DMS79 treated with DMSO at 0.1 percent for 48 hours (cell line): Measurements from ENCODE around the gene NDUFA13.
"Not testable (repeated sequence)": the region's sequence is repeated elsewhere in the genome, so short reads cannot be mapped to it uniquely, and the experiment has no call there.

Source experiments
- DNase-seq: peaks from one replicate; lab custom pipeline; 2025; lab: John Stamatoyannopoulos, UW

Gene NDUFA13

DNA sequence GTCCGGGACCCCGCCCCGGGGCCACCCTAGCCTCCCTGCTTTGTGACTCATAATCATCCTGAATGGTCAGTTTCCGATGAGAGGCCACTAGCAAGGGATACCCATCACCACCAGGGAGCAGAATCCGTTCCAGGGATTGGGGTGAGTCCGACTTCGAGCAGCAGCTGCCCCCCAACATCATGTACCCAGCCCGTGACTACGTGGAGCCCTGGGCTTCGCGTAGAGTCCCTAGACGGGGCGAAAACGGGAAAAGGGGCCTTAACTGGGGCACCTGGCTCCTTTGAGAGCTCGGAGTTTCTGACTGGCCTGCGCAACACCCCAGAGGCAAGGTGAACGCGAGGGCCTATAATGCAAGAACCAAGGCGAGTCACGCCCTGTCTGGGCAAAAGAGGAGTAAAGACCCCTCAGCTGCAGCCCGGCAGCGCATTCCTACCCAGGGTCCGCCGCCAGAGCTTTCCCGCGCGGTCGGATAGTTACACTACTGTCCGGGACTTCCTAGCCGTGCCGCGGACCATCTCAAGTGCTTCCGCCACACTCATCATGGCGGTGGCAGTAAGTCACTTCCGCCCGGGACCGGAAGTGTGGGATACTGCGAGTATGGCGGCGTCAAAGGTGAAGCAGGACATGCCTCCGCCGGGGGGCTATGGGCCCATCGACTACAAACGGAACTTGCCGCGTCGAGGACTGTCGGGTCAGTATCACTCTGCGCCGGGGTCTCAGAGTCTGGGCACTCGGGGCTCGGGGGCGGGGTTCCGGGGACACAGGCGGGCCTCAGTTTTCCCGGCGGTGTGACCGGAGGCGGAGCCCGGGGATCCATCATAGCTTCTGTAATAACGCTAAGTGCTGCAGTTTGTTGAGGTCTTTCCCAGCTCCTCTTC is at the start of gene NDUFA13:
TSS of gene NDUFA13 (plus strand) at position 584 of the 878 bp plus-strand sequence. CDS start at position 598, 14 bp downstream.
- peak; percentile 90 for DNase-seq

DNA sequence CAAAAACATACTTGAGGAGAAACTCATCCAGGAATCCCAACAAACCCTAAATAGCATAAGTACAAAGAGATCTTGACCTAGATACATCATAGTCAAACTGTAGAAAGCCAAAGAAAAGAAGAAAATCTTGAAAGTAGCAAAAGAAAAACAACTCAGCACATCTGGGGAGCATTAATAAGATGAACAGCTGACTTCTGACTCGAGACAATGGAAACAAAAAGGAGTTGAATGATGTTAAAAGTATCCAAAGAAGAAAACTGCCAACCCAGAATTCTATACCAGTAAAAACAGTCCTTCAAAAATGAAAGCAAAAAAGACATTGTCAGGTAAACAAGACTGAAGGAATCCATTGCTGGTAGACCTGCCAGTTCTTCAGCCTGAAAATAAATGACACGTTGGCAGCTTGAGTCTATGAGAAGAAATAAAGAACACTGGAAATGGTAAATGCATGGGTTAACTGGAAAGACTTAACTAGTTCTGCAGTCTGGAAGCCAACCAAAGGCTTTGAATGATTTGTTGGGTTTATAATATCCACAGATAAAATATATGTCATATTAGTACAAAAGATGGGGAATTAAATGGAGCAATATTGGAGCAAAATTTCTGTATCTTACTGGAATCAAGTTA is 47.5 kb upstream of the NDUFA13 start:
- DNase-seq, result no peak

DNA sequence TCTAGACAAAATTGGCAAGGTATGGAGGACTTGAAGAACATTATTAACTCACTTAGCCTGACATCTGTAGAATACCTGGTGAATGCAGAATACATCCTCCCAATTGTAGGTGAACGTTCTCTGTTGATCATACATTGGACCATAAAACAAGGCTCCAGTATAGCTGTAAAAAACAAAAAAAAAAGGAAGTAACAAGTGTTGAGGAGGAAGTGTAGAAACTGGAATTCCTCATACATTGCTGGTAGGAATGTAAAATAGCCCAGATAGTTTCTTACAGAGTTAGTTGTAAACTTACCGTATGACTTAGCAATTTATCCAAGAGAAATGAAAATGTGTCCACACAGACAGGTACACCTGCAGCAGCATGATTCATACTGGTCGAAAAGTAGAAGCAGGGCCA is 45.4 kb upstream of the NDUFA13 start:
- no peak for DNase-seq

DNA sequence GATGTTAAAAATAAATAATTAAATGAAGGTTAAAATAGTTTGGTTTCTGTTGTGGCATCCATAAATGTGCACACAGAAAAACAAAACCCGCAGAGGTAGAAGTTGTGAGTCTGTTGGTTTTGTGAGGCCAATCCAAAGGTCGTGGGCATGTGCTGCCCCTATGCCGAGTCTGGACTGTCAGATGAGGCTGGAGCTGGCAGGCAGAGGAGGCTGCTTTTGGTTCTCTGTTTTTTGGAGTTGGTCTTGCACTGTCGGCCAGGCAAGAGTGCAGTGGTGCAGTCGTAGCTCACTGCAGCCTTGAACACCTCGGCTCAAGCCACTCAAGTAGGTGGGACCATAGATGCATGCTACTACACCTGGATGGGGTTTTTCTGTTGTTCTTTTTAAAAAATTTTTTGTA is 44.3 kb upstream of the NDUFA13 start:
- DNase-seq, result no peak

DNA sequence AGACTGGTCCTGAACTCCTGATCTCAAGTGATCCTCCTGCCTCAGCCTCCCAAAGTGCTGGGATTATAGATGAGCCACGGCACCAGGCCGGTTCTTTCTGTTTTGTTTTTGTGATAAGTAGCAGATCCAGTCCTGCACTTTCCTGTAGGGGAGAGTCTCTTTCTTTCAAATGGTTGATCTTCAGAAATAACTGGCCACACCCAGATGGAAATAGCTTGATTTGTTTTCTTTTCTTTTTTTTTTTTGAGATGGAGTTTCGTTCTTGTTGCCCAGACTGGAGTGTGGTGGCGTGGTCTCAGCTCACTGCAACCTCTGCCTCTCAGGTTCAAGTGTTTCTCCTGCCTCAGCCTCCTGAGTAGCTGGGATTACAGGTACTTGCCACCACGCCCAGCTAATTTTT is 43.9 kb upstream of the NDUFA13 start:
- DNase-seq, result not testable (repeated sequence)

DNA sequence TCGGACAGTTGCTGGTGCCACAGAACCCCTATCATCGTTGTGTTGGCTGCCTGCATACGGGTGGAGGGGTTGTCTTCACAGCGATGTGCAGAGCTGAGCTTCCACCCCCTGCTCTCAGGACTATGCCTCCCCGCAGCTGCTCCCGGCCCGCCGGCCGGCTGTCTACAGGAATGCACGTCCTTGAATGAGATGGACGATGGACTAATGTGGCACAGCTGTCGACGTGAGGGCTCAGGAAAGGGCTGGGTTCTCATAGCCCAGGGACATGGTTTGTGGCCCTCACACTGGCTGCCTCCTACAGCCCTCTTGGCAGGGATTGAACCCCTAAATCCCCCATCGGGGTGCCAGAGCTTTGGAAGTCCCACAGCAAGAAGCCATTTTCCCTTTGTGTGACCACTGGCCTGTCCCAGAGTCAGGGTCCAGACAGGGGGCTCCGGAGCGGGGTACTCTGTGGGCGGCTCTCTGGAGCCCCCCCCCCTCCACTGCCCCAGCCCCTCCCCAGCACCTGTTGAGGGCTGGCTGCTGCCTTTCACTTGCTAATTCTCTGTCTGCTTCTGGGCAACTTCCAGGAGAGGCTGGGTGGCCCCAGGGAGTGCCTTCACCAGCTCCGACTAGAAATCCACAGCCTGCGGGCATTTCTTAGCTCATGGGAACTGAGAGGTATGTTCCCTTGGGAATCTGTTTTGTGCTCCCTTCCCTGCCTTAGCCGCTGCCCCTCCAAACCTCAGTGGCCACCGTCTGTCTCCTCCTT is 40.8 kb upstream of the NDUFA13 start:
- DNase-seq, result no peak

DNA sequence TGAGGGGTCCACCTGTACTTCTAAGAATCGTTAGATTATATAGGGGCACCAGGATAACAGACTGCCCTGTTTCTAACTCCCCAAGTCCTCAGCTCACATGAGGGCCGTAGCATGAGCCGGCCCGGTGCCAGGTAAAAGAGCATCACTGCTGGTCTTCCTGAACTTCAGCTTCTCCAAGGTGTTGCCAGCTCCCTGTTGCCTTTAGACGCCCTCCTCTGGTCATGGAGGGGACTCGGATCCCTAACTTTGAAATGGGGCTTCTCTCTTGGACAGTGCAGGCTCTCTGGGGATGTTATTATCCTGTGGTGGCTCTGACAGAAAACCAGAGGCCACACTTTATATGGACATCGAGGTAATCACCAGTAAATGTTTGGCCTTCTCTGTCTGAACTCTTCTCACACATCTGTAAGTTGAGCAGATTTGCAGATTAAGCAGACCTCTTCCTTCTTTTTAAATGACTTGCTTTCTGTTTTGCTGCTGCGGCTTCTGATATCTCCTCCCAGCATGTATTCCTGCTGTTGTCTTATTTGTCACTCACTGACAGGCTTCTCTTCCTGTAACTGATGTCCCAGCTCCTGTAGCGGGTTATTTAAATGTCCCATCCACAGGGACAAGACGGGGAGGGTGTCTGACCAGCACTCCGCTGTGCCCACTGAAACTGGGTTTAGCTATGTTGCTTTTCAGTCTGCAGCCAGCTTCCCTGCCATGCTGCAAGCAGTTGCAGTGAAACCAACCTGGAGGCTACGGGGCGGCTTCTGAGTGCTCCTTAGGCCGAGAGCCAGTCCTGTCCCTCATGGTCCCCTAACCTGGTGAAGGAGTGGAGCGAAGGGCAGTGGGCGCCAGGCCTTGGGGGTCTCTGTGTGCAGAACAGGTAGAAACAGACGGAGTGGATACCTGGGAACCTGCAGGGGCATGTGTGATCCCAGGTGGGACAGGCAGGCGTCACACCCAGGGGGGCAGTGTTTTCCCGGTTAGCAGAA is 39.9 kb upstream of the NDUFA13 start:
- DNase-seq, result no peak

DNA sequence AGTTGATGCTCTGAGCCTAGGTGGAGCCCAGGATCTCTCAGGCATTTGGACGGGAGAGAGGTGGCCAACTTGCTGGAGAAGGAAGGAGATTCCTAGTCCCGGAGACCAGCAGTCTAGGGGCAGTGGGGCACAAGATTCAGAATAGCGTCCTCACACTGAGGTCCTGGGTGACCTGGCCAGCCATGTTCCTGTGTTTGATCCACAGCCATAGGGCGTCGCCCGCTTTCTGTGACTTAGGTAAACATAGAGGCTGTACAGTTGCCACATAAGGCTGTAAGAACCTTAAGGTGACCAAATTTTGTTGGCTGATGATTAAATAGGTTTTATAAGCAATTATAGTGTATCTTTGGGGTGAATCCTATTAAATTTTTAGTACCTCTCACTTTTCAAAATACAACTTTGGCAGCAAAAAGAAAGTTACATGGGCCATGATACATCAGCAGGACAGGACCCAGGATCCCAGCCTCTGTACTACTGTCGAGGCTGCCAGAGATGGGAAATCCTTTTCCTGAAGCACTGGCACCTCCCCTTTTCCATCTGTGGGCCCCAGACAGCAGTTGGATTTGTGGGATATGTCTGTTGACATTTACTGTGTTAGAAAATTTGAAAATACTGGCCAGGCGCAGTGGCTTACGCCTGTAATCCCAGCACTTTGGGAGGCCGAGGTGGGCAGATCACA is 38.2 kb upstream of the NDUFA13 start:
- DNase-seq, result no peak

DNA sequence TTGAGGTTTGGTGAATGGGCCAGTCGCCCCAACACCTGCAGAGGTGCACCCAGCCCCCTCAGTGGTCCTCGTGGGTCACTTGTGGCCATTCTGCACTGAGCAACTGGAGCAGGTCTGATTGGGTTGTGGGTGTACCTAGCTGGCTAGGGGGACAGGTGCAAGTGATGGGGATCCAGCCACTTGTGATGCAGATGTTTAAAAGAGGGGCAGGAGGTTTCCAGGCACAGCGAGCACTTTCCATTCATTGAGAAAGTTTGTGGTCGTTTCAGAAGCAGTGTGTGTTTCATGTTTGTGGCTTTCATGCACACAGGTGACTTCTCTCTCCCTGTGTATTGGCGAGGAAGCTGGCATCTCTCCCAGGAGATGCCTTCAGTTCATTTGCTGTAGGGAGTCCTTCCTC is 35.3 kb upstream of the NDUFA13 start:
- peak; percentile 14 for DNase-seq

DNA sequence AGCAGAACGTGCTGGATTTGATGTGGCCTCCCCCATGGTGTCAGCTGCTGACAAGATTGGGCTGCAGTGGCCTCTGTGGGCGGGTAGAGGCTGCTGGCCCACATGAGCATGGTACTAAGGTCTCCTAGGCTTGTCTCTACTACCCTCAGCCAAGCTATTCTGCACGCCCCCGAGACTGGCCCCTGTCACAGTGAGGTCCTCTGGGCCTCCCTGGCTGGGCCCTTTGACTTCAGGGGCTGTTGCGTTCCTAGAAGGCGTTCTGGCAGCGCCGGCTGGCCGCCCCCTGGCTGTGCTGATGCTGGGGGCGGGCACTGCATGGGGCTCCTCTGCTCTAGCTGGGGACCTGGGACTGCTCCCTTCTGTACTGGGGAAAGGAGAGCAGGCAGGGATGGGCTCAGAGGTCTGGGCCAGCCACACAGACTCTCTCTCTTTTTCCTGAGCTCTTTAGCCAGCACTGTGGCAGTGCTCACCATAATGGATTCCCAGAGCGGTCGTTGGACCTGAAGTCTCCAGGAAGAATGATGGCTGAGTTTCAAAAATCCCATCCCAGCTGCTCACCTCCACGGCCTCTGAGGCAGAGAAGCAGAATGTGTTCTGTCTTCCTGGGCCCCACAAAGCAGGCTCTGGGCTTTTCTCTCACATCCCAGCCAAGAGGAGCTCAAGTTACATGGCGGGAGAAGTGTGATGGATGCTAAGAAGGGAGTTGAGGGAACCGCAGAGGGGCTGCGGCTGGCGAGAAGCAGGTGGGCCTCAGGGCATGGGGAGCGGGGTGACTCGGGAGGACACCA is 33.0 kb upstream of the NDUFA13 start:
- no peak for DNase-seq

DNA sequence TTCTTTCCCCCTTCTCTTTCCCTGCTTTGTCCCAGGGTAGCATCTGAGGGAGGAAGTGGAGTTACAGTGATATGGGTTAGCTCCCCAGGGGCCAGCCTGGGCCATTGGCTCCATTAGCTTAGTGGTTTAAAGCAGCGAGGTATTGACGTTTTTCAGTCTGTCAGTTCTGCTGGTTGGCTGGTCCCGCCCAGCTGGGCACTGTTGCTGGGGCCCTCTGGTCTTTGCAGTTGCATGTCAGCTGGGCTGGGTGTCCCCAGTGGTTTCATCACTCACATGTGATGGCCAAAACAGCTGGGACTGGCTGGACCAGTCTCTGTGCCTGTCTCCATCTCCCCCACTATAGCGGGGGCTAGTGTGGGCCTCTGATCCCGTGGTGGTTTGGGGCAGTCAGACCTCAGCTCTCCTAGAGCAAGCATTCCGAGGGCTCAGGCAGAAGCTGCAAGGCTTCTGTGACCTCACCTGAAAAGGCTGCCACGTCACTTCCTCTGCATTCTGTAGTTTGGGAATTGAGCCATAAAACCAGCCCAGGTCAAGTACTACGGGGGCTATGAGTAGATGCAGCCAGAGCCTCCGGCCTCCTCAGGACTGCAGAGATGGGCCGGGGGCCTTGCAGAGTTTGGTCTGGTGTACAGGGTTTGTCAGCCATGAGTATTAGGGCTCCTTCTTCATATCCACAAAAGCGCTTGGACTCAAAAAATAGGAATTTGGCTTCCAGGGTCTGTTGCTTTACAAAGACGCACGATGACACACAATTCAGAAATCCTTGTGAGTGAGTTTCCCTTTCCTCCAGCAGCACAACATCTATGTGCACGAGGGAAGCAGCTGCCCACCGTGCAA is 30.6 kb upstream of the NDUFA13 start:
- DNase-seq, result no peak

DNA sequence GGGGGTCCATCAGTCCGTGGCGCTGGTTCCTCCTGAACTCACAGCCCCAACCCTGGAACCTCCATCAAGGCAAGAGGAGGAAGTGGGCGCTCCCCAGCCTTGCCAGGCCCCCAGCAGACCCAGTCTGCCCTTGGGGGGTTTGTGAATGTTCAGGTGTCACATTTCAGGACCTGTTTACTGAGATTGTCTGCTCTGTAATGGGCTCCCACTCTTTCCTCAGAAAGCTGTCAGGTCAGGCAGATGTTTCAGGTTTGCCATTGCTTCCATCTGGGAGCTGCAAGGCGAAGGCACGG is 30.1 kb upstream of the NDUFA13 start:
- no peak for DNase-seq

DNA sequence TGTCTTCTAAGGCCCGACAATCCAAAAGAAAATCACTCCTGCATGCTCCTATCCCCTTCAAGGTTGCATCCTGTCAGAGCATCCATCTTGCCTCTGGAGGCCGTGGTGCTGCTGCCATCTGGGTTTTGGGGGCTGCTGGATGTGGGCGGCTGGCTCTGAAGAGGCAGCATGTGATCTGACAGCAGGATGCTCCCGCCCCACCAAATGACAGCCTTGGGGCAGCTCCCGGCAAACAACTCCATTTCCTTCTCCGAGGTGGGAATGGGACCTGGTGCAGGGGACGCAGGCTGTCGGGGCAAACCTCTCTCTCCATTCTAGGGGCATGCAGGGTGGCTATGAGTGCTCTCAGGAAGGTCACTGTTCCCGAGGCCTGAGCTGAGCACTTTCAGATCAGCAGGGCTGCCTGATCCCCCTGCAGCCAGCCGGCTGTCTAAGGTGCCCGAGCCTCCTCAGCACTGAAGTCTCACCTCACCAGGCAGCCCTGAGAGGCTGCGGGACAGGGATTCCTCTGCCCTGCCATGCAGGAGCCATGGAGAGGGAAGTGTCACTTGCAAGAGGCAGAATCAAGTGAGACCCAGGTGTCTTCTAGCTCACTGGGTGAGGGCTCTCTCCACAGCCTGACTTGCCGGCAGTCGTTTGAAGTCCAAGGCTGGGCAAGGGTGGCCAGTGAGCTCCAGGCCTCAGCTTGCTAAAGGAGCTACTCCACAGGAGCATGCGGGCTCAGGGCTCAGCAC is 29.5 kb upstream of the NDUFA13 start:
- no peak for DNase-seq

DNA sequence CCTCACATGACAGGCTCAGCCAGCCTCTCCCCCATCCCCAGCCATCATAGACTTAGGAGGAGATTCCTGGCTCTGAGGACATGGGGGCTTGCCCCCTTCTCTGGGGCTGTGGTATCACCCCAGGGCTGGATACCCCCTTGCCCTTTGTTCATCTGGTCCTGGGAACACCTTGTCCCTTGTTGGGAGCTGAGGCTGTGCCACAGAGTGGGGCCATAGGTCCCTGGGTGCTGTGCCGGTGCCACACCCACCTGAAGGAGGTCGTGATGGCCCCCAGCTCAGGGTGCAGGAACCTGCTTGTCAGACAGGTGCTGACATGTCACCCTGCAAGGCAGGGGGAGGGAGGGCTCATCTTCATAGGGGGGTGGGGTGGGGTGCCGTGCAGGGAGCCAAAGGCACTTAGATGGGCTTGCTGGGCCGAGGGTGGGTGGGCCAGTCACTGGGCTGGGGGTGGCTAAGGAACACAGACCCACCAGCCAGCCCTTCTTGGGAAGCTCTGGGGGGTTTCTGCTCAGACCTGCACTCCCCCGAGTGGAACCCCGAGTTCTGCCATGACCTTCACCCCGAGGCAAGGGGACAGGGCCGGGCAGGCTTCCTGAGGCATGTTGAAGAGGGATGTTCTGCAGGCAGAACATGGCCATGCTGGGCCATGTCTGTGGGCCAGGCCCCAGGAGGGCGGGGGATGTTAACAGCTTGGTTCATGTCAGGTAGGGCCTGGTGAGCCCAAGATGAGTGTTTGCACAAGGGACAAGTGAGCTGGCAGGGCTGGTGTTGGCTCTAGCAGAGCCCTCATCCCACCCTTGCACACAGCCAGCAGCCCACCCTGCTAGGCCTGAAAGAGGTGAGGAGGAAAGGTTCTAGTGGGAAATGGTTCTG is 28.7 kb upstream of the NDUFA13 start:
- DNase-seq, result no peak

DNA sequence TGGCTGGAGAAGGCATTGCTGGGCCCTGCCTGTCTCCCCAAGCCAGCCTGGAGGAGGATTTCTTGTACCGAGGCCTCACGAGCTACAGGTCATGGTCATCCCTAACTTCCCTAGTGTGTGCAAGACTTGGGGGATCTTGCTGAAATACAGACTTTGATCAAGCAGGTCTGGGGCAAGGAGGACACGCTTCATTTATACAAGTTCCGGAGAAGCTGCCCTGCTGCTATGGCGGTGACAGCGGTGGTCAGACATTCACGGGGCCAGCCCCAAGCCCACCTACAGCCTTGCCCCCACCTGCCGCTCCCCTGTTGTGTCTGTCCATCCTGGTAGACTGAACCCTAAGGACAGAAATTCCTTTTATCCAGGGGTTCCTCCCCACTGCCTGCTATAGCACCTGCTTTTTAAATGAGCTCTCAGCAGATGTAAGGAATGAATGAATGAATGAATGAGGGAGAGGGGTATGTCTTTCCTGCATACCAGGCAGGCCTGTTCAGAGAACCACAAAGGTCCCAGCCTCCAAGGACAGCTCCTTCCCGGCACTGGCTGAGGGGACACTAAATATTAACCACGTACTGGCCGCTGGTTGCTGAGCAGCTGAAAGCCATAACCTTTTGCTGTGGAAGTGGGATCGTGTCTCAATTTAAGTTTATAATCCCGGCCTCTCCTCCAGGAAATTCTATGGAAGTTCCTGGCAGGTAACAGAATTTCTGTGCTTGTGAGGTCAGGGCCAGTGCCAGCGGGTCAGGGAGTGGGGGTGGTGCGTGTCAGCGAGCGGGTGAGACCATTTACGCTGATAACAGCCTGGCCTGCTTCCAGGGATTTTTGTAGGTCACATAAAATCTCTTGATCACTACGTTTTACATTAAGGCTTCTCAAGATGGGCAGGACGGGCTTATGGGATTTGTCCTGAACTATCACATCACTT is 27.8 kb upstream of the NDUFA13 start:
- no peak for DNase-seq

DNA sequence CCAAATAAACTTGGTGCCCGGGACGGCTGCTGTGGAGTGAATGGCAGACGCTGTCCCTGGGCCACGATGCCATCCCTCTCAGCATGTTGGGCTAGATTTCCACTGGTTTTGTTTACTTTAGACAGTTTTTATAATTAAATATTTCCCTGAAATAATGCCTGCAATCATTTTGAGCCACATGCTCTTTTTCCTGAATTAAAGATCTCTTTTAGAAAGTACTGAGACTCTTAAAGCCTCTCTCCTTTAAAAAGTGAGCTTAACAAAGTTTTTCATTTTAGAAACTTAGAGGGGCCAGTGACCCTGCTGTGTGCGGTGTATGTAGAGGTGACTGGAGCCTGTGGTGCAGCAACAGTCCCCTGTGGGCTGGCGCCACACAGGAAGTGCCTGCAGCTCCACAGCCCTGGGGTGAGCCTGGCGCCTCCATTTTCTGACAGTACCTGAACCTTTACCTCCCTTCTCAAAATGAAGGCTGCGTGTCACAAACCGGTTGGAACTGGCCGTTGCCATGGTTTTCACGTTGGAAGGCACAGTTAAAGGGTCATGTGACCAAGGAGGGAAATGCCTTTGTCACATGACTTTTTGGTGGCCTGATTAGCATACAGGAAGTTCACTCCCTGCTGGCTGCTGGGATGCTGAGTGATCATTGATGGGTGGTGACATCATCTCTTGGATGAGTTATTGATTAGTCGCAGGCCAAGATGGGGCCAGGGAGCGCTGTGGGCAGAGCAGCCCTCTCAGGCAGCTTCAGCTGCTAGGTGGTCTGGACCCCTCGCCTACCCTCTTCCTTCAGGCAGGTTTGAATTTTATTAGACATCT is 26.9 kb upstream of the NDUFA13 start:
- DNase-seq, result no peak
